ENCODE data around the gene POLR2E. TPM values are rescaled to one million over a fixed set of nuclear protein-coding genes. Genes with fewer than 3 reads are reported as not detected.

The POLR2E gene
- total and polyA plus RNA-seq, 2 experiments from 2014 or later = 257 to 286 TPM

- no peak for DNase-seq (ENCODE audit: low spot score)
- H3K9me2 ChIP-seq (ENCODE audit: insufficient read depth) = no peaks in the 10 kb centered on the region
- peaks cover 12% of the 10 kb centered on the region for H3K36me3 Mint-ChIP-seq (ENCODE audit: low read depth)
- H3K4me2 ChIP-seq = no peak overlapping the region
- TF ChIP-seq NANOG (IDR thresholded peaks at IDR 0.05; ENCODE audit: borderline replicate concordance) = no peak
- TF ChIP-seq JUNB (IDR thresholded peaks at IDR 0.05; ENCODE audit: unreplicated experiment) = no peak
- no peak; the same call in 1 of the 2 replicates for TF ChIP-seq POLR2AphosphoS5 (IDR thresholded peaks at IDR 0.05; ENCODE audit: low read depth)
- TF ChIP-seq REST (IDR thresholded peaks at IDR 0.05; ENCODE audit: unreplicated experiment) = no peak
- no peak for TF ChIP-seq EZH2phosphoT487 (IDR thresholded peaks at IDR 0.05; ENCODE audit: unreplicated experiment)
- no peak for TF ChIP-seq CTCF (conservative IDR thresholded peaks at IDR 0.05; ENCODE audit: low read depth in 2 of 2)
- TF ChIP-seq STAT1 (IDR thresholded peaks at IDR 0.05; ENCODE audit: unreplicated experiment) = no peak
- no peak for TF ChIP-seq CREB1 (CRISPR knock-in tag; IDR thresholded peaks at IDR 0.05; ENCODE audit: low read depth)
- TF ChIP-seq ZNF462 (CRISPR knock-in tag; IDR thresholded peaks at IDR 0.05) = no peak
- no peak for TF ChIP-seq ZNF331 (CRISPR knock-in tag; IDR thresholded peaks at IDR 0.05; ENCODE audit: low read depth)
- TF ChIP-seq EZH2 (IDR thresholded peaks at IDR 0.05; ENCODE audit: low read depth, unreplicated experiment) = no peak
- no peak for TF ChIP-seq ETS1 (IDR thresholded peaks at IDR 0.05)
- TF ChIP-seq ZNF114 (CRISPR knock-in tag; IDR thresholded peaks at IDR 0.05) = no peak
- H3K4me3 ChIP-seq = no peak overlapping the region
- H3K27ac ChIP-seq (ENCODE audit: low read depth) = no peak overlapping the region
- H3K9me3 Mint-ChIP-seq = no peaks in the 10 kb centered on the region
- H3F3A ChIP-seq (replicated peaks; ENCODE audit: low read depth) = peaks cover 10% of the 10 kb centered on the region; the same call in 1 of the 2 replicates
- H3K27me3 ChIP-seq (ENCODE audit: insufficient read depth) = no peaks in the 10 kb centered on the region
- no peaks in the 10 kb centered on the region for H3K4me1 ChIP-seq (ENCODE audit: insufficient read depth)
- no peak overlapping the region for H3K27ac Mint-ChIP-seq
- peaks cover 12% of the 10 kb centered on the region for H3K27me3 Mint-ChIP-seq (ENCODE audit: insufficient read depth, low read depth, poor library complexity)
- H4K20me1 ChIP-seq (replicated peaks; ENCODE audit: insufficient read depth) = no peaks in the 10 kb centered on the region; the same call in 1 of the 2 replicates
- H2AFZ ChIP-seq = no peak overlapping the region
- ATAC-seq = no peak
- H3K4me1 Mint-ChIP-seq = peaks cover 12% of the 10 kb centered on the region; the same call in 1 of the 3 replicates
- no peak overlapping the region for H3K4me3 Mint-ChIP-seq
- H3K36me3 ChIP-seq (ENCODE audit: insufficient read depth) = 0 out of 2 replicates have a peak, but pooled peaks cover 3% of the 10 kb centered on the region
- H3K79me2 ChIP-seq (replicated peaks; ENCODE audit: insufficient read depth) = no peaks in the 10 kb centered on the region
Observed at GRCh38 chr19:1108291-1109031, 13.3 kb upstream of the POLR2E start.
